ENCODE results near the gene GPR25.

Gene GPR25

DNA sequence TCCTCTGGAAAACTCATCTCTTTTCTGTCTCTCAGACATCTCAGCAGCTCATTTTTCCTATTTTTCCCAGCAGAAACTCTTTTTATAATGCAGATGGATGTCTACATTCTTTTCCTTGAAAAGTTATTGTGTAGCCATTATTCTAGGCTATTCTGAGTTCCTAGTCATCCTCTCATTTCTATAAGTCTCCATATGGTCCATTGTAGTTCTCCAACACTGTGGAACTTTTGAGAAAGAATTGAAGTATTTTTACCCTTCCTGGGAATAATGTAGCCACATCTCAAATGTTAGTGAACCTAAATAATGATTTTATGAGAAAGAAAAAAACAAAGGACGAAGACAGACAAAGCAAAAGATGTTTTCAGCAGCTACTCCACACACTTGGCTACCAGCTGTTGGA lies 26.4 kb upstream of the GPR25 start:
- no peaks in the 10 kb centered on the region for H3K27me3 ChIP-seq (ENCODE audit: insufficient read depth, poor library complexity, severe bottlenecking)
- TF ChIP-seq GABPA (IDR thresholded peaks at IDR 0.05; ENCODE audit: low read depth): no peak
- TF ChIP-seq SPI1 (IDR thresholded peaks at IDR 0.05; ENCODE audit: borderline replicate concordance, low read depth): no peak
- TF ChIP-seq, protein P1, sequence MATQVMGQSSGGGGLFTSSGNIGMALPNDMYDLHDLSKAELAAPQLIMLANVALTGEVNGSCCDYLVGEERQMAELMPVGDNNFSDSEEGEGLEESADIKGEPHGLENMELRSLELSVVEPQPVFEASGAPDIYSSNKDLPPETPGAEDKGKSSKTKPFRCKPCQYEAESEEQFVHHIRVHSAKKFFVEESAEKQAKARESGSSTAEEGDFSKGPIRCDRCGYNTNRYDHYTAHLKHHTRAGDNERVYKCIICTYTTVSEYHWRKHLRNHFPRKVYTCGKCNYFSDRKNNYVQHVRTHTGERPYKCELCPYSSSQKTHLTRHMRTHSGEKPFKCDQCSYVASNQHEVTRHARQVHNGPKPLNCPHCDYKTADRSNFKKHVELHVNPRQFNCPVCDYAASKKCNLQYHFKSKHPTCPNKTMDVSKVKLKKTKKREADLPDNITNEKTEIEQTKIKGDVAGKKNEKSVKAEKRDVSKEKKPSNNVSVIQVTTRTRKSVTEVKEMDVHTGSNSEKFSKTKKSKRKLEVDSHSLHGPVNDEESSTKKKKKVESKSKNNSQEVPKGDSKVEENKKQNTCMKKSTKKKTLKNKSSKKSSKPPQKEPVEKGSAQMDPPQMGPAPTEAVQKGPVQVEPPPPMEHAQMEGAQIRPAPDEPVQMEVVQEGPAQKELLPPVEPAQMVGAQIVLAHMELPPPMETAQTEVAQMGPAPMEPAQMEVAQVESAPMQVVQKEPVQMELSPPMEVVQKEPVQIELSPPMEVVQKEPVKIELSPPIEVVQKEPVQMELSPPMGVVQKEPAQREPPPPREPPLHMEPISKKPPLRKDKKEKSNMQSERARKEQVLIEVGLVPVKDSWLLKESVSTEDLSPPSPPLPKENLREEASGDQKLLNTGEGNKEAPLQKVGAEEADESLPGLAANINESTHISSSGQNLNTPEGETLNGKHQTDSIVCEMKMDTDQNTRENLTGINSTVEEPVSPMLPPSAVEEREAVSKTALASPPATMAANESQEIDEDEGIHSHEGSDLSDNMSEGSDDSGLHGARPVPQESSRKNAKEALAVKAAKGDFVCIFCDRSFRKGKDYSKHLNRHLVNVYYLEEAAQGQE (IDR thresholded peaks at IDR 0.05; ENCODE audit: insufficient replicate concordance, low read depth): no peak
- H3K27ac ChIP-seq (replicated peaks): no peak overlapping the region
- DNase-seq (ENCODE audit: low read depth in 1 of 2, low spot score in 1 of 2): no peak
- H3K4me3 ChIP-seq (replicated peaks; ENCODE audit: insufficient read depth, low read length): no peak overlapping the region

GRCh38 chr1:200849430-200849829 lies 23.4 kb upstream of the GPR25 start:
- no peaks in the 10 kb centered on the region for H3K27me3 ChIP-seq (ENCODE audit: insufficient read depth, poor library complexity, severe bottlenecking)
- no peak for DNase-seq (ENCODE audit: low read depth in 1 of 2, low spot score in 1 of 2)
- TF ChIP-seq POLR2AphosphoS5 (IDR thresholded peaks at IDR 0.05; ENCODE audit: low read depth) (no peak), GABPA (IDR thresholded peaks at IDR 0.05; ENCODE audit: low read depth) (no peak), CTCF (IDR thresholded peaks at IDR 0.05; ENCODE audit: insufficient read depth, low read length) (no peak), SPI1 (IDR thresholded peaks at IDR 0.05; ENCODE audit: borderline replicate concordance, low read depth) (no peak)
- TF ChIP-seq, protein P1 (IDR thresholded peaks at IDR 0.05; ENCODE audit: insufficient replicate concordance, low read depth): no peak
- H3K27ac ChIP-seq (replicated peaks): no peak overlapping the region
- no peak overlapping the region for H3K4me3 ChIP-seq (replicated peaks; ENCODE audit: insufficient read depth, low read length)

DNA sequence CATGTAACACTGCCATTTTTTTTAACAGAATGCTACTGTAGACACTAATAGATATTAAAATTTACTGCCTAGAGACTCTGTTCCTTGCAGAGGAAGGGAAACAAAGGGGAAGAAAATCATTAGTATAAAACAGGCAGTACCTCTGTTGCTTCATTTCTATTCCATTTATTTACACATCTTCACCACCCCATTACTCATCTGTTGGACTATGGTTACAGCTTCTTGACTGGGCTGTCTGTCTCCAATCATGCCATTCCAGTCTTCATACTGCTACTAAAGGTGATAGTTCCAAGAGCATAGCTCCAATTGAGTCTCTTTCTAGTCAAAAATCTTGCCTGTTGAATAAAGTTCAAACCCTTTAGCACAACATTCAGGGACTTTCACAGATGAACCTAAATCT lies 22.2 kb upstream of the GPR25 start:
- TF ChIP-seq CTCF (IDR thresholded peaks at IDR 0.05; ENCODE audit: insufficient read depth, low read length) (no peak), POLR2AphosphoS5 (IDR thresholded peaks at IDR 0.05; ENCODE audit: low read depth) (no peak), SPI1 (IDR thresholded peaks at IDR 0.05; ENCODE audit: borderline replicate concordance, low read depth) (no peak), GABPA (IDR thresholded peaks at IDR 0.05; ENCODE audit: low read depth) (no peak)
- TF ChIP-seq, protein P1 (IDR thresholded peaks at IDR 0.05; ENCODE audit: insufficient replicate concordance, low read depth): no peak

More for the DNA sequence above, 22.2 kb upstream of the GPR25 start:
- H3K27me3 ChIP-seq (ENCODE audit: insufficient read depth, poor library complexity, severe bottlenecking): no peaks in the 10 kb centered on the region
- DNase-seq (ENCODE audit: low read depth in 1 of 2, low spot score in 1 of 2): no peak
- no peak overlapping the region for H3K4me3 ChIP-seq (replicated peaks; ENCODE audit: insufficient read depth, low read length)
- H3K27ac ChIP-seq (replicated peaks): no peak overlapping the region

Measured in HL-60 (cell line).